ENCODE measurements around the gene ENTPD6.

DNA sequence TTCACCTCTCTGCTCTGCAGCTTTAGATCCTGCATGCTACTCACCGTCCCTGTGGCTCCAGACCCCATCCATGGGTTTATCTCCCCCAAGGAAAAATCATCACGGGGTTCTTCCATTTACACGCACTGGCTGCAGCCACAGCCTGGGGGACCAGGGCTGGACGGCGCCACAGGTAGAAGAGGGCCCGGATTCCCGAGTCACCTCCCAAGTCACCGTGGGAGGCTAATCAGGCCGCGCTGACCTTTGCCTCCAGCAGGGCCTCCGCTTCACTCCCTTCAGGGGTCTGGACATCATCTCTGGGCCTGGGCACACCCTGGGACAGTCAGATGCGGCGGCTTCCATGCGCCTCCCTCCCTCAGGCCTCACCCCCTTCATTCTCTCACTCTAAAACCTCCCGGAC lies 47.8 kb upstream of the ENTPD6 start:
- TF ChIP-seq GATA2 (IDR thresholded peaks at IDR 0.05; ENCODE audit: low read depth, low read length), result no peak
- no peak for TF ChIP-seq GATA3 (IDR thresholded peaks at IDR 0.05; ENCODE audit: low read depth, low read length)
